Upper lobe of left lung (tissue), 4 donors: Measurements from ENCODE around the gene DAZAP1.

Experiments
- POLR2A ChIP-seq, 4 donors: fragments of 450-650 bp; IDR thresholded peaks; one replicate each; pipeline ENCODE4 v1.5.1; 2016 to 2017; ENCODE audit warnings: antibody characterized with exemption in 4 of 4, mild to moderate bottlenecking in 2 of 4
- TF ChIP-seq, protein P1 (sequence below), 6 experiments: fragments of 450-650 bp in 4 of 6; fragments of 200-600 bp in 2 of 6; sonication (generic) in 2 of 6; IDR thresholded peaks; one replicate each; pipeline ENCODE4 v1.5.1; 2016 to 2019; ENCODE audit warnings: antibody characterized with exemption in 6 of 6

DNA sequence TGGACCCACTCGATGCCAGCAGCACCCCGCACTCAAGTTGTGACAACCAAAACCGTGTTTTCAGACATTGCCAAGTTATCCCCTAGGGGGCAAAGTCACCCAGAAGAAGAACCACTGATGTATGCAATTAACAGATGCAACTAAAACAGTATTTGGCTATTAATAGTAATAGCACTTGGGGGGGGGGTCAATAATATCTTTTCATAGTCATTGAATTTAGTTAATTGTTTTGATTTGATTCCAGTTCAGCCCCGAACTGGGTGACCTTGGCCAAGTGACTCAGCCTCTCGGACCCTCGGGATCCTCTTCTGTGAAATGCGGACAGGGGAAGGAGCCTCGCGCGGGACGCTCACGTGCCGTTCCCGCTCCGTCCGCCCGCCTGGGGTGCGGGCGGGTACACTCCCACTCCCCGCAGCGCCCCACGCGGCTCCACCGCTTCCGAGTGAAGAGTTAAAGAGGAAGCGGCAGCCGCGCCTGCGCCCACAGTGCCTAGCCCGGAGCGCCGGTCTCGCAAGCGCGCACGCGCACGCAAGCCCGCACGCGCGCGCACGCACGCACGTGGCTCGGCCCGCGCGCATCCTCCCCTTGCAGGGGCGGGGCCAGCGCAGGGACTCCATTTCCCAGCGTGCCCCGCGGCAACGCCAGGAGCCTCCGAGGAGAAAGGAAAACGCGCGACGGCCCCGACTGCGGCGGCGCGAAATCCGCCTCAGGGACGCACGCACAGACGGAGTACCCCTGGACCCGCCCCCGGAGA, 435 bp upstream of the DAZAP1 start:
- TF ChIP-seq, protein P1, sequence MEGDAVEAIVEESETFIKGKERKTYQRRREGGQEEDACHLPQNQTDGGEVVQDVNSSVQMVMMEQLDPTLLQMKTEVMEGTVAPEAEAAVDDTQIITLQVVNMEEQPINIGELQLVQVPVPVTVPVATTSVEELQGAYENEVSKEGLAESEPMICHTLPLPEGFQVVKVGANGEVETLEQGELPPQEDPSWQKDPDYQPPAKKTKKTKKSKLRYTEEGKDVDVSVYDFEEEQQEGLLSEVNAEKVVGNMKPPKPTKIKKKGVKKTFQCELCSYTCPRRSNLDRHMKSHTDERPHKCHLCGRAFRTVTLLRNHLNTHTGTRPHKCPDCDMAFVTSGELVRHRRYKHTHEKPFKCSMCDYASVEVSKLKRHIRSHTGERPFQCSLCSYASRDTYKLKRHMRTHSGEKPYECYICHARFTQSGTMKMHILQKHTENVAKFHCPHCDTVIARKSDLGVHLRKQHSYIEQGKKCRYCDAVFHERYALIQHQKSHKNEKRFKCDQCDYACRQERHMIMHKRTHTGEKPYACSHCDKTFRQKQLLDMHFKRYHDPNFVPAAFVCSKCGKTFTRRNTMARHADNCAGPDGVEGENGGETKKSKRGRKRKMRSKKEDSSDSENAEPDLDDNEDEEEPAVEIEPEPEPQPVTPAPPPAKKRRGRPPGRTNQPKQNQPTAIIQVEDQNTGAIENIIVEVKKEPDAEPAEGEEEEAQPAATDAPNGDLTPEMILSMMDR (IDR thresholded peaks at IDR 0.05), result peak in 5 of 6 experiments; percentile 16 to 53 (median 46)
- TF ChIP-seq POLR2A (IDR thresholded peaks at IDR 0.05), result peak in 1 of 4 donors; percentile 58
